Sciatic nerve (tissue), 2 donors: ENCODE data around the gene NHSL1. TPM values are rescaled to one million over a fixed set of nuclear protein-coding genes. Genes with fewer than 3 reads are reported as not detected.

Experiments
- ATAC-seq: fragments of 200-7000 bp; cut with Tn5 transposase; one replicate; pipeline ENCODE4 v1.9.1; 2020; ENCODE audit warnings: mild to moderate bottlenecking, moderate library complexity
- DNase-seq: peaks from one replicate; pipeline ENCODE4 v3.0.0-alpha.2; 2020; ENCODE audit warnings: low spot score
- intact Hi-C: fragments of 100-400 bp; cut with DNase I; formaldehyde crosslinking; loops from one replicate; pipeline ENCODE4 v1.14.2; 2022
- total RNA-seq: library from RNA; stranded (reverse); fragmentation: NEBNext Ultra II Directional; extraction: Animal tissue kit (Norgen Biotek cat#: 25700); gene quantifications from one replicate; pipeline ENCODE4 v1.2.1, GENCODE V29; 2021
- donor health status: DM: no; HTN: no; CAD: no.
- donor health status: DM: no; HTN: no; CAD: no.

Gene NHSL1
- 18.5 TPM for total RNA-seq

- ATAC-seq (peak; percentile 39), DNase-seq (no peak)
- intact Hi-C loops, result no loop called here
Observed at GRCh38 chr6:138499303-138500018, at the start of gene NHSL1. Gene NHSL1, minus strand, starts transcription at chr6:138499494. Its CDS starts 204 bp downstream, at chr6:138499290.

- ATAC-seq, result no peak
Observed at GRCh38 chr6:138546733-138547185, 47.5 kb upstream of the NHSL1 start.

GRCh38 chr6:138545621-138545980 is 46.3 kb upstream of the NHSL1 start:
- peak; percentile 87 for ATAC-seq
- DNase-seq, result peak; percentile 75

More at GRCh38 chr6:138546733-138547185, 47.5 kb upstream of the NHSL1 start:
- intact Hi-C loops, result no loop called here
- no peak for DNase-seq

GRCh38 chr6:138544501-138544900 is 45.2 kb upstream of the NHSL1 start:
- DNase-seq, result no peak
- no peak for ATAC-seq
- intact Hi-C loops, result no loop called here

More at GRCh38 chr6:138545621-138545980, 46.3 kb upstream of the NHSL1 start:
- intact Hi-C loops, result no loop called here

- DNase-seq (no peak), ATAC-seq (no peak)
- intact Hi-C loops, result no loop called here
Observed at GRCh38 chr6:138543657-138544056, 44.4 kb upstream of the NHSL1 start.

GRCh38 chr6:138541823-138542481 is 42.7 kb upstream of the NHSL1 start:
- intact Hi-C loops, result no loop called here

GRCh38 chr6:138540468-138540867 is 41.2 kb upstream of the NHSL1 start:
- intact Hi-C loops, result no loop called here
- DNase-seq (no peak), ATAC-seq (no peak)

More at GRCh38 chr6:138541823-138542481, 42.7 kb upstream of the NHSL1 start:
- ATAC-seq (no peak), DNase-seq (no peak)

GRCh38 chr6:138539876-138540275 is 40.6 kb upstream of the NHSL1 start:
- intact Hi-C loops, result no loop called here
- no peak for ATAC-seq
- no peak for DNase-seq

- intact Hi-C loops, result no loop called here
- peak; percentile 69 for ATAC-seq
Observed at GRCh38 chr6:138538390-138539031, 39.2 kb upstream of the NHSL1 start.

GRCh38 chr6:138537106-138537505 is 37.8 kb upstream of the NHSL1 start:
- DNase-seq (no peak), ATAC-seq (peak; percentile 66)
- intact Hi-C loops, result no loop called here

More at GRCh38 chr6:138538390-138539031, 39.2 kb upstream of the NHSL1 start:
- no peak for DNase-seq

GRCh38 chr6:138535728-138536455 is 36.6 kb upstream of the NHSL1 start:
- intact Hi-C loops, result no loop called here
- no peak for ATAC-seq
- no peak for DNase-seq

GRCh38 chr6:138533667-138534066 is 34.4 kb upstream of the NHSL1 start:
- ATAC-seq (no peak), DNase-seq (no peak)
- intact Hi-C loops, result no loop called here

- intact Hi-C loops, result no loop called here
- ATAC-seq (no peak), DNase-seq (no peak)
Observed at GRCh38 chr6:138531387-138531786, 32.1 kb upstream of the NHSL1 start.

- intact Hi-C loops, result no loop called here
- DNase-seq (no peak), ATAC-seq (peak; percentile 67)
Observed at GRCh38 chr6:138529478-138529877, 30.2 kb upstream of the NHSL1 start.

GRCh38 chr6:138528956-138529355 is 29.7 kb upstream of the NHSL1 start:
- intact Hi-C loops, result no loop called here
- no peak for DNase-seq
- peak; percentile 73 for ATAC-seq

- intact Hi-C loops, result no loop called here
- DNase-seq (no peak), ATAC-seq (peak; percentile 59)
Observed at GRCh38 chr6:138528137-138528536, 28.8 kb upstream of the NHSL1 start.

- no peak for DNase-seq
- intact Hi-C loops, result no loop called here
- ATAC-seq, result no peak
Observed at GRCh38 chr6:138527411-138528088, 28.3 kb upstream of the NHSL1 start.

GRCh38 chr6:138526822-138527235 is 27.5 kb upstream of the NHSL1 start:
- intact Hi-C loops, result no loop called here
- ATAC-seq (peak; percentile 59), DNase-seq (no peak)

- DNase-seq, result no peak
- intact Hi-C loops, result no loop called here
Observed at GRCh38 chr6:138525355-138525754, 26.1 kb upstream of the NHSL1 start.

More at GRCh38 chr6:138525355-138525754, 26.1 kb upstream of the NHSL1 start:
- no peak for ATAC-seq
